Measurements from ENCODE around the gene CCDC178.

DNA sequence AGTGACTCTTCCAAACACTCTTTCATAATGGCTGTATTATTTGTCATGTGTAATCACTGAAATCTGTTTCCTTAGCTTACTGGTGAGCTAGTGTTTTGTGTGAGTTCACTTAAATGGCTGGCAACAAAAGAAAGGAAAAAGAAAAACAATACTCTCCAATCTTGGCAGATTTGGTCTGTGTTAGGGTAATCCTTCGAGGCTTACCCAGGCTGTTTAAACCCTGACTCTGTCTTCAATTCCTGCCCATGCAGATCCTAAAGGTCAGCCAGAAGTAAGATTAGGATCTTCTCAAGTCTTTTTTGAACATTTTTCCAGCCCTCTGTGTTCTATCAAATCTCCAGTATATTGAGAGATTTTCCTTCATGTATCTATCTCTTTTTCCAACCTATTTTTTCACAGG, 85.3 kb downstream of the CCDC178 start:
- TF ChIP-seq, protein P1, sequence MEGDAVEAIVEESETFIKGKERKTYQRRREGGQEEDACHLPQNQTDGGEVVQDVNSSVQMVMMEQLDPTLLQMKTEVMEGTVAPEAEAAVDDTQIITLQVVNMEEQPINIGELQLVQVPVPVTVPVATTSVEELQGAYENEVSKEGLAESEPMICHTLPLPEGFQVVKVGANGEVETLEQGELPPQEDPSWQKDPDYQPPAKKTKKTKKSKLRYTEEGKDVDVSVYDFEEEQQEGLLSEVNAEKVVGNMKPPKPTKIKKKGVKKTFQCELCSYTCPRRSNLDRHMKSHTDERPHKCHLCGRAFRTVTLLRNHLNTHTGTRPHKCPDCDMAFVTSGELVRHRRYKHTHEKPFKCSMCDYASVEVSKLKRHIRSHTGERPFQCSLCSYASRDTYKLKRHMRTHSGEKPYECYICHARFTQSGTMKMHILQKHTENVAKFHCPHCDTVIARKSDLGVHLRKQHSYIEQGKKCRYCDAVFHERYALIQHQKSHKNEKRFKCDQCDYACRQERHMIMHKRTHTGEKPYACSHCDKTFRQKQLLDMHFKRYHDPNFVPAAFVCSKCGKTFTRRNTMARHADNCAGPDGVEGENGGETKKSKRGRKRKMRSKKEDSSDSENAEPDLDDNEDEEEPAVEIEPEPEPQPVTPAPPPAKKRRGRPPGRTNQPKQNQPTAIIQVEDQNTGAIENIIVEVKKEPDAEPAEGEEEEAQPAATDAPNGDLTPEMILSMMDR (conservative IDR thresholded peaks at IDR 0.05), result no peak
- TF ChIP-seq ZFX (IDR thresholded peaks at IDR 0.05), result no peak
